ENCODE data around the gene CCNG2. TPM values are rescaled to one million over a fixed set of nuclear protein-coding genes. Genes with fewer than 3 reads are reported as not detected.

CCNG2 gene
- total and polyA plus RNA-seq, 2 of the 4 experiments (the other 2 are of a cell fraction) = 11.3 to 14.9 TPM

DNA sequence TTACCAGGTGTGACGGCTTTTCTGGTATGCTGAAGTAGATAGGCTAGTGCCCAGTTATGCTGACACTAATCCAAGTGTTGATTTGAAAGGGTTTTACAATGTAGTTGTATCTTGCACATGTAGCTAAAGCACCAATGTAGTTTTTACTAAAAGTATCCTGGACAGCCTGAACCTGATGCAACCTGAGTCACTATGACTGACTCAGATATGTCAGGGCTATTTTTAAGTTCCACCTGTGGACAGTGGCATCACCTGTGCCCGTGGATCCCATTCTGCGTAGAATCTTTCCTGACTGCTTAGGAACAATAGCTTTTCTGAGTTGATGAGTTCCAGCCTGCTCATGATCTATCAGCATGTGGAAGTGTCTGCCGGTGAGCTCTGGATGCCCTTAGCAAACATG is 58.1 kb downstream of the CCNG2 start:
- H3K14ac ChIP-seq (replicated peaks; ENCODE audit: low read depth, low read length) = no peak overlapping the region
- no peak overlapping the region for H3K27ac ChIP-seq (ENCODE audit: insufficient read depth, low read length)
- no peak overlapping the region for H2BK5ac ChIP-seq (ENCODE audit: low read depth, low read length, poor library complexity, severe bottlenecking)
- BruUV-seq (replicated peaks) = no TSS peak
- H2BK15ac ChIP-seq (ENCODE audit: low read depth, low read length) = no peak overlapping the region
- H3K9ac ChIP-seq (ENCODE audit: low read depth, low read length) = no peak overlapping the region
- no peak for ATAC-seq (ENCODE audit: low read depth)
- H4K91ac ChIP-seq (ENCODE audit: insufficient read depth, low read depth, low read length) = no peak overlapping the region
- intact Hi-C loops (cut with micrococcal nuclease) (no loop called here), dilution Hi-C loops (cut with HindIII; ENCODE audit: low sequenced_read_pairs, unreplicated experiment) (no loop called here), in situ Hi-C loops (cut with MboI; ENCODE audit: low sequenced_read_pairs) (loop anchor here (25.0 kb wide), 1 partner anchor 778 kb away; the partner anchor contains the start of gene SHROOM3)
- H2AK9ac ChIP-seq (replicated peaks; ENCODE audit: low read depth, low read length, poor library complexity) = no peak overlapping the region
- H3K27me3 ChIP-seq (ENCODE audit: control insufficient read depth, insufficient read depth, low read length) = peaks cover 54% of the 10 kb centered on the region
- no peak overlapping the region for H2BK20ac ChIP-seq (ENCODE audit: low read depth, low read length)
- no peak overlapping the region for H2AFZ ChIP-seq (replicated peaks; ENCODE audit: low read length, poor library complexity)
- H3K4ac ChIP-seq (ENCODE audit: low read depth, low read length) = no peak overlapping the region
- no peak overlapping the region for H3K4me3 ChIP-seq (ENCODE audit: insufficient read depth, low read depth, low read length)
- TF ChIP-seq MAFK (IDR thresholded peaks at IDR 0.05; ENCODE audit: low read depth, low read length) = no peak
- no peak for TF ChIP-seq RAD21 (IDR thresholded peaks at IDR 0.05; ENCODE audit: low read length)
- no peak for TF ChIP-seq POLR2A (IDR thresholded peaks at IDR 0.05; ENCODE audit: low read depth, low read length)
- no peak for TF ChIP-seq FOS (IDR thresholded peaks at IDR 0.05; ENCODE audit: low read depth, low read length)
- TF ChIP-seq SMC3 (IDR thresholded peaks at IDR 0.05; ENCODE audit: low read depth, low read length) = no peak
- TF ChIP-seq, protein P1, sequence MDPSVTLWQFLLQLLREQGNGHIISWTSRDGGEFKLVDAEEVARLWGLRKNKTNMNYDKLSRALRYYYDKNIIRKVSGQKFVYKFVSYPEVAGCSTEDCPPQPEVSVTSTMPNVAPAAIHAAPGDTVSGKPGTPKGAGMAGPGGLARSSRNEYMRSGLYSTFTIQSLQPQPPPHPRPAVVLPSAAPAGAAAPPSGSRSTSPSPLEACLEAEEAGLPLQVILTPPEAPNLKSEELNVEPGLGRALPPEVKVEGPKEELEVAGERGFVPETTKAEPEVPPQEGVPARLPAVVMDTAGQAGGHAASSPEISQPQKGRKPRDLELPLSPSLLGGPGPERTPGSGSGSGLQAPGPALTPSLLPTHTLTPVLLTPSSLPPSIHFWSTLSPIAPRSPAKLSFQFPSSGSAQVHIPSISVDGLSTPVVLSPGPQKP (IDR thresholded peaks at IDR 0.05; ENCODE audit: borderline replicate concordance, low read depth, low read length) = no peak
- TF ChIP-seq MAZ (IDR thresholded peaks at IDR 0.05; ENCODE audit: borderline replicate concordance, low read depth, low read length) = no peak
- no peak for TF ChIP-seq MXI1 (IDR thresholded peaks at IDR 0.05; ENCODE audit: borderline replicate concordance, low read depth, low read length)
- no peak for TF ChIP-seq CEBPB (IDR thresholded peaks at IDR 0.05; ENCODE audit: low read depth, low read length)
- TF ChIP-seq RFX5 (IDR thresholded peaks at IDR 0.05; ENCODE audit: low read depth, low read length) = no peak
- no peak for TF ChIP-seq CHD1 (IDR thresholded peaks at IDR 0.05; ENCODE audit: low read depth, low read length)
- TF ChIP-seq BHLHE40 (IDR thresholded peaks at IDR 0.05; ENCODE audit: low read depth, low read length) = no peak
- TF ChIP-seq, protein P2, sequence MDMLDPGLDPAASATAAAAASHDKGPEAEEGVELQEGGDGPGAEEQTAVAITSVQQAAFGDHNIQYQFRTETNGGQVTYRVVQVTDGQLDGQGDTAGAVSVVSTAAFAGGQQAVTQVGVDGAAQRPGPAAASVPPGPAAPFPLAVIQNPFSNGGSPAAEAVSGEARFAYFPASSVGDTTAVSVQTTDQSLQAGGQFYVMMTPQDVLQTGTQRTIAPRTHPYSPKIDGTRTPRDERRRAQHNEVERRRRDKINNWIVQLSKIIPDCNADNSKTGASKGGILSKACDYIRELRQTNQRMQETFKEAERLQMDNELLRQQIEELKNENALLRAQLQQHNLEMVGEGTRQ (IDR thresholded peaks at IDR 0.05; ENCODE audit: low read depth, low read length) = no peak
- no peak for TF ChIP-seq NFE2L2 (IDR thresholded peaks at IDR 0.05; ENCODE audit: low read depth, low read length)
- TF ChIP-seq, protein P3, sequence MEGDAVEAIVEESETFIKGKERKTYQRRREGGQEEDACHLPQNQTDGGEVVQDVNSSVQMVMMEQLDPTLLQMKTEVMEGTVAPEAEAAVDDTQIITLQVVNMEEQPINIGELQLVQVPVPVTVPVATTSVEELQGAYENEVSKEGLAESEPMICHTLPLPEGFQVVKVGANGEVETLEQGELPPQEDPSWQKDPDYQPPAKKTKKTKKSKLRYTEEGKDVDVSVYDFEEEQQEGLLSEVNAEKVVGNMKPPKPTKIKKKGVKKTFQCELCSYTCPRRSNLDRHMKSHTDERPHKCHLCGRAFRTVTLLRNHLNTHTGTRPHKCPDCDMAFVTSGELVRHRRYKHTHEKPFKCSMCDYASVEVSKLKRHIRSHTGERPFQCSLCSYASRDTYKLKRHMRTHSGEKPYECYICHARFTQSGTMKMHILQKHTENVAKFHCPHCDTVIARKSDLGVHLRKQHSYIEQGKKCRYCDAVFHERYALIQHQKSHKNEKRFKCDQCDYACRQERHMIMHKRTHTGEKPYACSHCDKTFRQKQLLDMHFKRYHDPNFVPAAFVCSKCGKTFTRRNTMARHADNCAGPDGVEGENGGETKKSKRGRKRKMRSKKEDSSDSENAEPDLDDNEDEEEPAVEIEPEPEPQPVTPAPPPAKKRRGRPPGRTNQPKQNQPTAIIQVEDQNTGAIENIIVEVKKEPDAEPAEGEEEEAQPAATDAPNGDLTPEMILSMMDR (conservative IDR thresholded peaks at IDR 0.05; ENCODE audit: low read depth, low read length) = no peak
- TF ChIP-seq RCOR1 (IDR thresholded peaks at IDR 0.05; ENCODE audit: insufficient replicate concordance, low read length) = no peak
- no peaks in the 10 kb centered on the region for H3K79me1 ChIP-seq (ENCODE audit: low read depth in 1 of 2, low read length in 2 of 2)
- H3K36me3 ChIP-seq (ENCODE audit: control insufficient read depth, insufficient read depth, low read length) = no peaks in the 10 kb centered on the region
- H3K56ac ChIP-seq (ENCODE audit: extremely low read depth, insufficient read depth, low read length) = no peak overlapping the region
- WGBS, 2 experiments (ENCODE audit: extremely low coverage in 2 of 2, insufficient read length in 1 of 2) = 86% methylated on average over 2 of the region's 4 CpGs; no CpG with 5 or more reads in 1 of the 2 experiments
- no peaks in the 10 kb centered on the region for H4K20me1 ChIP-seq (ENCODE audit: insufficient read depth, low read length)
- no peak overlapping the region for H3K23ac ChIP-seq (ENCODE audit: low read depth, low read length)
- no peak overlapping the region for H2AK5ac ChIP-seq (ENCODE audit: low read depth, low read length)
- no peak overlapping the region for H4K8ac ChIP-seq (ENCODE audit: low read depth in 2 of 2, low read length in 2 of 2)
- H4K5ac ChIP-seq (ENCODE audit: low read depth, low read length) = no peak overlapping the region
- no peak overlapping the region for H3K4me2 ChIP-seq (ENCODE audit: low read depth, low read length)
- no peaks in the 10 kb centered on the region for H3K9me1 ChIP-seq (ENCODE audit: insufficient read depth, low read length)
- ChIA-PET CTCF (interaction anchor here (1.5 kb wide), 1 partner anchor 11 kb away, joined by 5 read pairs; no protein-coding TSS in a partner anchor), POLR2A (ENCODE audit: unreplicated experiment) (no interaction called here)
- H2BK120ac ChIP-seq (ENCODE audit: low read depth, low read length) = no peak overlapping the region
- no peak overlapping the region for H3K18ac ChIP-seq (ENCODE audit: low read depth, low read length)
- H3K4me1 ChIP-seq (ENCODE audit: control insufficient read depth, insufficient read depth, low read length) = no peaks in the 10 kb centered on the region
- no peak for DNase-seq
- H3K9me3 ChIP-seq (ENCODE audit: control insufficient read depth, insufficient read depth, low read length) = no peaks in the 10 kb centered on the region

Data from IMR-90 (cell line).